NCI-H2029 (cell line): Measurements from ENCODE around the gene ADGRA3.

Source experiments
- DNase-seq: peaks from one replicate; lab custom pipeline; 2025; lab: John Stamatoyannopoulos, UW

The ADGRA3 gene

GRCh38 chr4:22356987-22357596 is 158.8 kb downstream of the ADGRA3 start:
- DNase-seq, result no peak

GRCh38 chr4:22348410-22348809 is 167.5 kb downstream of the ADGRA3 start:
- DNase-seq, result no peak

GRCh38 chr4:22345678-22346077 is 170.2 kb downstream of the ADGRA3 start:
- no peak for DNase-seq

GRCh38 chr4:22345055-22345454 is 170.8 kb downstream of the ADGRA3 start:
- DNase-seq, result no peak

GRCh38 chr4:22343606-22344005 is 172.3 kb downstream of the ADGRA3 start:
- DNase-seq, result no peak

- no peak for DNase-seq
These were observed 176.4 kb downstream of the ADGRA3 start for GRCh38 chr4:22339491-22339890.

- no peak for DNase-seq
These were observed 177.1 kb downstream of the ADGRA3 start for GRCh38 chr4:22338796-22339195.
